ENCODE data around the gene ACYP2.

DNA sequence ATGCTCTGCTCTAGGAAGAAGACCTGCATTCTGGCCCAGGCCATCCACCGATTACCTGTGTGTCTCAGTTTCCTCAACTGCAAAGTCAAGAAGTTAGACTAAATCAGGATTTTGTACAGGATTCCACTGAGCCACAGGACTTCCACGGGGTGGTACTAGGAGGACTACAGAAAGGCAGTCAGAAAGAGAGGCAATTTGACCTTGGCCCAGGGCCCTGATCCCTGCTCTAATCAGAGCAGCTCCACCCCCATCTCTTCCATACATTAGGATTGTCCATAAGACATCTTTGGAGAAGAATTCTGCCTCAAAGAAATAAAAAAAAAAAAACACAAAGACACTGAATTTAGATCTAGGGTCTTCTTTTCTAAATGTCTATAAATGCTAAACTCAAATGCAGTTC is 193.4 kb downstream of the ACYP2 start:
- TF ChIP-seq EZH2 (IDR thresholded peaks at IDR 0.05; ENCODE audit: insufficient read depth, poor library complexity, severe bottlenecking) (no peak), EZH2phosphoT487 (IDR thresholded peaks at IDR 0.05; ENCODE audit: insufficient read depth, low read depth) (no peak)

Data from GM23248 (cell line).